Stimulated activated CD8-positive, alpha-beta memory T cell treated with anti-CD3 and anti-CD28 coated beads, Interleukin-2, amount 100 ng/mL, for 48 hours (primary cell): ENCODE data around the gene PKD2L1.

Source experiments
- DNase-seq, 2 donors: peaks; one replicate each; pipeline ENCODE4 v3.0.0-alpha.2; 2020; ENCODE audit warnings: low read depth in 2 of 2

Gene PKD2L1

DNA sequence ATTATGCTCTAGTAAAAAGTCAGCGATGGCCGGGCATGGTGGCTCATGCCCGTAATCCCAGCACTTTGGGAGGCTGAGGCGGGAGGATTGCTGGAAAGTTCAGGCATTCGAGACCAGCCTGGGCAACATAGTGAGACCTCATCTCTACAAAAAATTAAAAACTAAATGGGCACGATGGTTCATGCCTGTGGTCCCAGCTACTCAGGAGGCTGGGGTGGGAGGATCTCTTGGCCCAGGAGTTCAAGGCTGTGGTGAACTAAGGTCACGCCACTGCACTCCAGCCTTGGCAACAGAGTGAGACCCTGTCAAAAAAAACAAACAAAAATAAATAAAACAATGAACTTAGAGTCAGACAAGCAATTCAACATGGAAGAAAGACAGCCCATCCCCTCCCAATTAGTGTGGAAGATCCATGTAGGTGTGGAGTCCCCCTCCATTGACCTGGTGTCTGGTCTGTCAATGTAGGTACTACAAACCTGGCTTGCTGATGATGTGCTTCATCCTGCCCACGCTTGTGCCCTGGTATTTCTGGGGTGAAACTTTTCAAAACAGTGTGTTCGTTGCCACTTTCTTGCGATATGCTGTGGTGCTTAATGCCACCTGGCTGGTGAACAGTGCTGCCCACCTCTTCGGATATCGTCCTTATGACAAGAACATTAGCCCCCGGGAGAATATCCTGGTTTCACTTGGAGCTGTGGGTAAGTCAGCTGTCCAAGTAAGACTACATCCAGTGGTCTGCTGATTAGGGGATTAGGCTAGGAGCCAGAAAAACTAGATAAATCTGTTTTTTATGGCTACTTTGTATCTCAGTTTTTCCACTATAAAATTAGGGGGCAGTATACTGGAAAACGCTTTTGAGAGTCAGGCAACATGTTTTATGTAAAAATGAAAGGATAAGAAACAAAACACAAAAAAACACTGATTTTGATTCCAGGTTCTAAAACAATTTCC is 26.3 kb upstream of the PKD2L1 start:
- DNase-seq: no peak

- DNase-seq: no peak
Observed at GRCh38 chr10:100355086-100355485, 25.1 kb upstream of the PKD2L1 start.

DNA sequence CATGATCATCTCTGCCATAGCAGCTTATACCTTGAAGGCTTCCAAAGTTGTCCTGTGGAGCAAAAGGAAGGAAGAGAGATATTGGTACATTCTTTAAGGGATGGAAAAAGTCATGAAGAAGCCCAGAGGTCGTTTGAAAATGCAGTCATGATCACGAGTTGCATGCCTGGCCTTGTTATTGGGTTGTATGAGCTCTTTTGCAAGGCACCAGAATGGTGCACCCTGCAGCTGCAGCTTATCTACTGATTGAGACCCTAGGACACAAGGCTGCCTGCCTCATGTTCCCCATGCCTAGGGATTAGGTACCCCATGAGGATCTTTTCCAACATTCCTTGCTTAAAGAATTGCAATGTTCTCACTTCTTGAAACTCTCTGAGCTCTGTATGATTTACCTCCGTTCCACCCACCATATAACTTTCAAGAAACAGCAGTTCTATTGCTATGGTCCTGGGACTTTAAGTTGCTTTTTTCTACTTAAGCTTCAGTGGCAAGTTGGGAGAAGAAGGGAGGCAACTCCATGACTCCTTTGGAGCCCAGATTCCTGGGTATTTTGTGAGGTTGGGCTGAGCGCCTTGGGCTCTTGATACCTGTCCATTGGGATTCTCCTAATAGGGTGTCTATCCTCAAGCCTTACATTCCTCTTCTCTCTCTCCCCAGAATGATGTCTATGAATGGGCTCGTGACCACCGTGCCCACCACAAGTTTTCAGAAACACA is 23.9 kb upstream of the PKD2L1 start:
- DNase-seq: no peak

DNA sequence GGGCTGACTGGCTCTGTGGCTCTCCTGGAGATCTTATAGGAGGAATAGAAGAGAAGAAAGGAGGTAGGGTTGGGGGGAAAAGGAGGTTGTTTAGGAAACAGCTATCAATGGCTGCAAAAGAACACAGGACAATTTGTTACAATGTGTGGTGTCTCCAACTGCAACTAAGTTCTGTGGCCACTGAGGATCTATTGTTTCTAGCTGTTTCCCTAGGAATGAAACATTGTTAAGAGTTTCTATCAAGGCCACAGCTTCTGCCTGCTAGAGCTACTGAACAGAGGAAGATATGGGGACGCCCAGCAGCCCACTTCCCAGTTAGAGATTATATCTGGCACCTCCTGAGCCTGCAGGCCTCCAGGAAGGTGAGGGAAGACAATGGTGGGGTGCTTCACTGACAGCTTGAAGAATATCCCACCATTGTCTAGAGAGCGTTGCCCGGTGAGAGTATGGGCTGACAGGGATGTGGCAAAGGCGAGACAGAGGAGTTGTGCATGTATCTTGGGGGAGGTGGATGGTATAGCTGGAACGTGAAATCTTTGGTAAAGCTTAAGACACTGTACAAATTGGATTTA is 21.0 kb upstream of the PKD2L1 start:
- no peak for DNase-seq

DNA sequence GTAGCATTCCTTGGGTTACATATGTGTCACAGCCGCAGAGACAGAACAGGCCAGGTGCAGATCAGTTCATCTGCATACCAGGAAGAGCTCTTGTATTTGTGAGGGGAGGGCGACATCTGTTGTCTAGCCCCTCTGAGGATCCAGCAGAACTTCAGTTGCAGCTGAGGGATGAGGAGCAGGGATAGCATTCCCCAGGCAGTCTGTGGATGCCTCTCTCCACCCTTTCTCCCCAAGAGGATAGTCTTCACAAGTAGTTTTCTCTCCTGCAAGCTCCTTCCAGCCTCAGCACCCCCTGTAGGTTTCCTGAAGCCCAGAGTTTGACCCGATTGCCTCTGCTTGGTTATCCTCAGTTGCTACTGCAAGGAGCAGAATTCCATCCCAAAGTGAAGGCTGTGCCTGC is 19.6 kb upstream of the PKD2L1 start:
- no peak for DNase-seq

- DNase-seq: no peak
Observed at GRCh38 chr10:100349087-100349486, 19.1 kb upstream of the PKD2L1 start.

GRCh38 chr10:100348389-100348927 is 18.4 kb upstream of the PKD2L1 start:
- DNase-seq: no peak

DNA sequence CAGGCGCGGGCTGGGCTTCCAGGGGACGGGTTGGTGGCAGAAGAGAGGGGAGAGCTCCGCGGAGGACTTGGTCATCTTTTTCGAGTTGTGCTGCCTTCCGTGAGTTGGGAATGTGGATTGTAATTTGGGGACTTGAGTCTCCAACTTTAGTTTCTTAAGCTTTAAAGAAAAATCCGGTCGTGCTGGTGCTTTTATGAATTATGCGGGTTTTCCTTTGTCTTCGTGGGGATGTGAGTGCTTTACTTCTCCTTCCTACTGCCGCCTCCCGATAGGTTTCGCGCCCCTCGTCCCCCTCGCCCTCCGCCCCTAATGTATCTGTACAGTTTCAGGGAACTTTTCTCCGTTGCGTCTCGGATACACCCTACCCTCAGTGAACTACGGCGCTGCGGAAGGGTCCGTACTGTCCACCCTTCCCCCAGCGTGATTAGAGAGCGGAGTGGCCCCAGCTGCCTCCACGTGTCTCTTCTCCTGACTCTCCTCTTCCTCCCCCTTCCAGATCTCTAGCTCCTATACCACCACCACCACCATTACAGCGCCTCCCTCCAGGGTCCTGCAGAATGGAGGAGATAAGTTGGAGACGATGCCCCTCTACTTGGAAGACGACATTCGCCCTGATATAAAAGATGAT is 17.7 kb upstream of the PKD2L1 start:
- DNase-seq: no peak

- DNase-seq: peak; percentile 73 to 81
Observed at GRCh38 chr10:100346765-100347567, 16.9 kb upstream of the PKD2L1 start, which contains the start of gene SCD. SCD (plus strand) TSS chr10:100347233; CDS start chr10:100347505, 272 bp downstream.

DNA sequence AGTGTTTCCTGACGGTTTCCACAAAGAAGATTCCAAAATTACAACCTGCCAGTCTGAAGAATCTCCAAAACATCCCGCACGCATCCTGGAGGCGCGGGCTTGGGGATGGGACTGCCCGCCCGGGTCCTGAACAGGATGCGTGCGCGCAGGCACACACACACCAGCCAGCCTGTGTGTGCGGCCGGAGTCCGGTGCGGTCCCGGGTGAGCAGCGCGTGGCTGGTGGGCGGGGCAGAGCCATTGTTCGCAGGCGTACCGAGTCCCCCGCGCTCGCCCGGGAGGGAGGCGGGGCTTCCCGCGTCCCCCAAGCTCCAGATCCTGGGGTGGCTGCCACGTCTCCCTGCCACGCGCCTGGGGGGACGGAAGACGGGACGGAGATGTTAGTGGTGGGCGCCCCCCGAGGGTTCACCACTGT is 16.3 kb upstream of the PKD2L1 start:
- peak; percentile 72 to 76 for DNase-seq

GRCh38 chr10:100345570-100346330 is 15.7 kb upstream of the PKD2L1 start:
- DNase-seq: no peak

DNA sequence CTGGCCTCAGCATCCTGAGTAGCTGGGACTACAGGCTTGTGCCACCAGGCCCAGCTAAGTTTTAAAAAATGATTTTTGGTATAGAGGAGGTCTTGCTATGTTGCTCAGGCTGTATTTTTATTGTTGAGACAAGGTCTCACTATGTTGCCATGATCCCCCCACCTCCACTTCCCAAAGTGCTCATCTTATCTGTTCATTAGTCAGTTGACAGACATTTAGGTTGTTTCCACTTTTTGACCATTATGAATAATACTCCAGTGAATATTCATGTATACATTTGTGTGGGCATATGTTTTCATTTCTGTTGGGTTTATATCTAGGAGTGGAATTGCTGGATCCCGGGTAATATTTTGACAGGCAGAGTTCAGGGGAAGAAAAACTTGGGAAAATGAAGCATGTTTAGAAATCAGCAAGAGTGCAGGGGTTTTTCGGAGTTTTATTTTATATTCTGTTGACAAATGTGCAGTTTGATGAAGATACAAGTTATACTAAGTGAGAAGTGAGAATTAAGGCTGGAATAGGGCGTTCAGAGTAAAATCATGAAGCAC is 14.3 kb upstream of the PKD2L1 start:
- DNase-seq: no peak

GRCh38 chr10:100342627-100342972 is 12.6 kb upstream of the PKD2L1 start:
- no peak for DNase-seq

DNA sequence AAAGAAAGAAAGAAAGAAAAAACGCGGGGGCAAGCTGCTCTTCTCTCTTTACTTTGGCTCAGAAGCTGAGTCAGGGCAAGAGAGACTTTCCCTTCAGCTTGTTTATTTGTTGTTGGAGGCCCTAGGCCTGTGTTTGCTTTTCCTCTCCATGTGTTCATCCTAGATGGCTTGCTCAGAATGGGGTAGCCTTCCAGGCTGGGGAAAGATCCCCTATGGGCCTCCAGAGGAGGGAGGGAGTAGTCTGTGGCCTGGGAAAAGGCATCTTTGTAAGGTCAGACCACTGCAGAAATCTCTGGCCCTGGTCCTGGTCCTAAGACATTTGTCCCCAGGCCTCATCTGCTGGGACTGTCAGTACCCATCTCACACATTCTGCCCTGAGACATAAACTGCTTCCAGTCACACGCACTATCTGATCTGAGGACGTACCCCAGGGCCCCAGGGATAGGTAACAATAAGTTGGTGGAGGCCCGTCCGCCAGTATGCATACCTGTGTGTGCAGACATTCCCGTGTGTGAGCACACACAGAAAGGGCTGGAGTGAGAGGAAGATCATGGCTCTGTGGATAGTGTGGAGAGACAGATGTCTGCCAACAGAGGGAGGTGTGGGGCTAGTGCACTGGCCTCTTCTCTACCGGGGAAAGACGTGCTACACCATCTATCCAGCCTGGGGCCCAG is 12.1 kb upstream of the PKD2L1 start:
- DNase-seq: peak in 1 of 2 donors; percentile 12

DNA sequence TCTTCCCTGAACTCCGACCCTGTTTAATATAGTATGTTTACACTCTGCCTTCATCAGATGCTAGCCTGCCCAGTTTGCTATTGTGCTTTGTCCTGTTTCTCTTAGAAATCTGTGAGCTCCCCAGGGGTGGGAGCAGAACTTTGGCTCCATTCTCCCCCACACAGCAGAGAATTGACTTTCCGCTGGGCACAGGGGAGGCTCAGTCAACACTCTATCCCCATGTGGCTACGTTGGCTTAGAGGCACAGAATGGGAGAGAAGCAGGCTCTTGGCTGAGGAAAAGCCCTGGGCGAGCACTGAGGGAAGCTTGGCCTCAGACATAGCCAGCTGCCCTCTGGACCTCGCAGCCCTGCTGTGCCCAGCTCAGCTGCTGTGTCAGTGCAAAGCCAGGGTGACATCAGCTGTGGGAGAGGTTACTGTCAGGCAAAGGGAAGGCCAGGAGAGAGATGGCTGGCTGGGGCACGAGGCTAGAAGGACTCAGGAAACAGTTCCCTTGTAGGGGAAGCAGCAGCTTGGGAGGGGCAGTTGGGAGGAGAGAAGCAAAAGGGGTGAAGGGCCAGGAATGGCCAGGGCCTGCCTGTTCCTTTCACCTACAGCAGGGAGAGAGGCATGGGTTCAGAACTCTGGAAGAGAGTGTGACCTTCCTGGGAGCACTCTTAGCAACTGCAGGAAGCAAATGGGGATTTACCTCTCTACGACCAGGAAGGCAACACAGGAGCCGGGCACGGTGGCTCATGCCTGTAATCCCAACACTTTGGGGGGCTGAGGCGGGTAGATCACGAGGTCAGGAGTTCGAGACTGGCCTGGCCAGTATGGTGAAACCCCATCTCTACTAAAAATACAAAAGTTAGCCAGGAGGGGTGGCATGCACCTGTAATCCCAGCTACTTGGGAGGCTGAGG is 11.2 kb upstream of the PKD2L1 start:
- no peak for DNase-seq

DNA sequence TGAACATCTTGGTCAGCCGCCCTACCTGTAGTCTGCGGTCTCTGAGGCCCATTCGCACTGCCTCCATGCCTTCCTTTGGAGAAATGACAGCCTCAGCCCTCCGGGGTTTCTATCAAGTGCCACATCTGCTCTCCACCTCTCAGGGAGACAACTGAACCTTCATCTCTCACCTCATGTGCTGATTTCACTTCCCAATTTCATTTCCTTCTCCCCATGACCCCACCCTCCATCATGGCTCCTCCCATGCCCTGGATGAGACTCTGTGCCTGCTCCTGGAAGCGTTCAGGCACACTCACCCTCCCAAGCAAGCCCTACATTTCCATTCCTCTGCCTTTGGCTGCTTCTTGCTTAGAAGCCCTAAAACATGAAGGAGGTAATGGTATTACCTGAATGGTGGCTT is 9.2 kb upstream of the PKD2L1 start:
- DNase-seq: no peak

- DNase-seq: peak; percentile 61 to 76
Observed at GRCh38 chr10:100338434-100339036, 8.5 kb upstream of the PKD2L1 start.

GRCh38 chr10:100334762-100335161 is 4.7 kb upstream of the PKD2L1 start:
- no peak for DNase-seq
